H1 (cell line): ENCODE results near the gene PTPRE. TPM values are rescaled to one million over a fixed set of nuclear protein-coding genes. Genes with fewer than 3 reads are reported as not detected.

ENCODE experiments used
- CTCF ChIA-PET: fragments of 300-600 bp; sonication (Branson Sonifier 250); formaldehyde crosslinking; loops from one replicate; lab custom pipeline; 2021; ENCODE audit not compliant: partially characterized antibody; lab: Charles Lee
- POLR2A ChIA-PET: fragments of 300-600 bp; sonication (Branson Sonifier 250); formaldehyde crosslinking; loops from one replicate; lab custom pipeline; 2021; ENCODE audit warnings: inconsistent platforms; ENCODE audit not compliant: partially characterized antibody; lab: Charles Lee
- DNase-seq, 2 experiments: peaks; one replicate each; pipeline versions ENCODE4 v3.0.0 to v3.0.0-alpha.2; 2010 to 2022; ENCODE audit warnings: low spot score in 2 of 2, low read depth in 1 of 2, mixed read lengths in 1 of 2
- FAIRE-seq: peaks from 2 replicates; lab custom pipeline; 2011; peaks lifted over from hg19 to GRCh38; lab: Jason Lieb, UNC
- H2AFZ ChIP-seq: 2 replicates; pipeline ENCODE4 v1.8.1; 2012; ENCODE audit warnings: low read length, inconsistent platforms
- H2AK5ac ChIP-seq: 2 replicates; pipeline ENCODE4 v1.6.1; 2013; ENCODE audit warnings: low read depth, low read length
- H2BK120ac ChIP-seq: replicated peaks from 2 replicates; pipeline ENCODE3; 2013; ENCODE audit warnings: low read depth, low read length, inconsistent platforms
- H2BK12ac ChIP-seq: 2 replicates; pipeline ENCODE4 v1.6.1; 2013; ENCODE audit warnings: low read depth, low read length
- H2BK15ac ChIP-seq: 2 replicates; pipeline ENCODE4 v1.6.1; 2013; ENCODE audit warnings: low read length
- H2BK20ac ChIP-seq: 2 replicates; pipeline ENCODE4 v1.6.1; 2013; ENCODE audit warnings: low read length
- H2BK5ac ChIP-seq: 2 replicates; pipeline ENCODE4 v1.6.1; 2013; ENCODE audit warnings: low read depth, low read length
- H3K14ac ChIP-seq: 2 replicates; pipeline ENCODE4 v1.6.1; 2013; ENCODE audit warnings: inconsistent platforms; ENCODE audit not compliant: insufficient read length
- H3K18ac ChIP-seq: 2 replicates; pipeline ENCODE4 v1.6.1; 2013; ENCODE audit warnings: low read length; ENCODE audit errors: extremely low read depth
- H3K23ac ChIP-seq: 2 replicates; pipeline ENCODE4 v1.6.1; 2013; ENCODE audit warnings: inconsistent platforms; ENCODE audit not compliant: insufficient read length
- H3K23me2 ChIP-seq: 2 replicates; pipeline ENCODE4 v1.6.1; 2013; ENCODE audit warnings: low read depth, low read length
- H3K27ac ChIP-seq: 2 replicates; pipeline ENCODE4 v1.6.1; 2011; ENCODE audit warnings: low read depth, low read length, inconsistent platforms
- H3K27me3 ChIP-seq, 4 experiments: replicated peaks in 1 of 4; 1 replicate in 1 of 4; 2 replicates in 3 of 4; pipeline versions ENCODE4 v1.6.1 to v1.8.1; 2011 to 2013; ENCODE audit warnings: low read length in 3 of 4, mild to moderate bottlenecking in 3 of 4, inconsistent platforms in 2 of 4, mixed read lengths in 2 of 4, moderate library complexity in 1 of 4; ENCODE audit not compliant: control insufficient read depth in 3 of 4, insufficient read depth in 3 of 4; ENCODE audit errors: extremely low read depth in 1 of 4
- H3K36me3 ChIP-seq, 4 experiments: 2 replicates each; pipeline versions ENCODE4 v1.6.1 to v1.8.1; 2011 to 2013; ENCODE audit warnings: mild to moderate bottlenecking in 4 of 4, low read length in 3 of 4, moderate library complexity in 2 of 4, control low read depth in 1 of 4, inconsistent platforms in 1 of 4; ENCODE audit not compliant: insufficient read depth in 4 of 4, control insufficient read depth in 2 of 4
- H3K4ac ChIP-seq: replicated peaks from 2 replicates; pipeline ENCODE3; 2013; ENCODE audit warnings: low read length, low read depth, mixed read lengths, inconsistent platforms; ENCODE audit not compliant: insufficient read length
- H3K4me1 ChIP-seq, 4 experiments: replicated peaks in 1 of 4; 1 replicate in 1 of 4; 2 replicates in 3 of 4; pipeline versions ENCODE4 v1.6.1 to v1.8.1; 2011 to 2013; ENCODE audit warnings: low read length in 3 of 4, inconsistent platforms in 2 of 4, mixed read lengths in 1 of 4; ENCODE audit not compliant: insufficient read depth in 4 of 4, control insufficient read depth in 3 of 4
- H3K4me2 ChIP-seq, 2 experiments: 2 replicates each; pipeline versions ENCODE4 v1.6.1 to v1.8.1; 2011 to 2013; ENCODE audit warnings: low read depth in 2 of 2, low read length in 2 of 2, control low read depth in 1 of 2, inconsistent platforms in 1 of 2, mild to moderate bottlenecking in 1 of 2; ENCODE audit not compliant: insufficient read depth in 1 of 2
- H3K4me3 ChIP-seq, 4 experiments: fragments of 200-600, 300-600 bp in 1 of 4; sonication (generic), shearing (Covaris generic), sonication (Bioruptor Twin) in 1 of 4; 2 replicates each; pipeline versions ENCODE4 v1.5.1 to v1.8.1; 2011 to 2016; ENCODE audit warnings: low read length in 4 of 4, low read depth in 3 of 4, control low read depth in 2 of 4, inconsistent platforms in 2 of 4, mild to moderate bottlenecking in 2 of 4, mixed read lengths in 1 of 4, moderate library complexity in 1 of 4; ENCODE audit not compliant: insufficient read depth in 2 of 4; ENCODE audit errors: extremely low read depth in 1 of 4
- H3K56ac ChIP-seq: replicated peaks from 2 replicates; pipeline ENCODE3; 2013; ENCODE audit warnings: low read depth, mild to moderate bottlenecking, mixed read lengths, low read length, inconsistent platforms; ENCODE audit not compliant: insufficient read length
- H3K79me1 ChIP-seq: 2 replicates; pipeline ENCODE4 v1.6.1; 2013; ENCODE audit warnings: low read depth, low read length, control low read depth
- H3K79me2 ChIP-seq, 2 experiments: 2 replicates each; pipeline versions ENCODE4 v1.6.1 to v1.8.1; 2012 to 2013; ENCODE audit warnings: low read length in 2 of 2, mild to moderate bottlenecking in 2 of 2, inconsistent platforms in 1 of 2; ENCODE audit not compliant: insufficient read depth in 2 of 2, control insufficient read depth in 1 of 2
- H3K9ac ChIP-seq, 4 experiments: replicated peaks in 1 of 4; 1 replicate in 1 of 4; 2 replicates in 3 of 4; pipeline versions ENCODE4 v1.6.1 to v1.8.1; 2011 to 2013; ENCODE audit warnings: low read depth in 3 of 4, low read length in 3 of 4, control low read depth in 2 of 4, mild to moderate bottlenecking in 2 of 4, moderate library complexity in 2 of 4, inconsistent platforms in 1 of 4; ENCODE audit errors: extremely low read depth in 1 of 4
- H3K9me3 ChIP-seq, 2 experiments: 2 replicates each; pipeline versions ENCODE4 v1.6.1 to v1.8.1; 2012 to 2013; ENCODE audit warnings: mild to moderate bottlenecking in 2 of 2, moderate library complexity in 2 of 2, control low read depth in 1 of 2, inconsistent platforms in 1 of 2, low read depth in 1 of 2, low read length in 1 of 2, mixed read lengths in 1 of 2; ENCODE audit not compliant: insufficient read depth in 2 of 2
- H4K20me1 ChIP-seq, 2 experiments: replicated peaks in 1 of 2; 2 replicates each; pipeline versions ENCODE3 to v1.8.1; 2011 to 2013; ENCODE audit warnings: inconsistent platforms in 2 of 2, low read length in 2 of 2, mild to moderate bottlenecking in 1 of 2; ENCODE audit not compliant: insufficient read depth in 2 of 2, control insufficient read depth in 1 of 2
- H4K5ac ChIP-seq: 2 replicates; pipeline ENCODE4 v1.6.1; 2013; ENCODE audit warnings: low read length, low read depth, mixed read lengths, inconsistent platforms; ENCODE audit not compliant: insufficient read length
- H4K8ac ChIP-seq: 2 replicates; pipeline ENCODE4 v1.8.0; 2013; ENCODE audit warnings: mild to moderate bottlenecking, moderate library complexity, low read length, inconsistent platforms; ENCODE audit not compliant: insufficient read depth; ENCODE audit errors: extremely low read depth
- H4K91ac ChIP-seq: replicated peaks from 2 replicates; pipeline ENCODE3; 2013; ENCODE audit warnings: low read length, mixed read lengths, inconsistent platforms; ENCODE audit not compliant: insufficient read length
- MAFK ChIP-seq: IDR thresholded peaks from 2 replicates; pipeline ENCODE4 v1.6.1; 2012; ENCODE audit warnings: low read depth, mild to moderate bottlenecking, improper control_type of control experiment, low read length
- RFX5 ChIP-seq: IDR thresholded peaks from 2 replicates; pipeline ENCODE4 v1.6.1; 2011; ENCODE audit warnings: low read depth, low read length, improper control_type of control experiment, borderline replicate concordance
- WGBS, 2 experiments: shearing (Covaris generic) in 1 of 2; methylation state at CpG; one replicate each; pipeline versions ENCODE4 v1.1.6 to v1.1.7; 2013 to 2015; ENCODE audit warnings: low lambda C conversion rate in 2 of 2, mixed read lengths in 2 of 2, inconsistent platforms in 1 of 2, low coverage in 1 of 2, missing lambda C conversion rate in 1 of 2; ENCODE audit not compliant: insufficient replicate concordance in 2 of 2, insufficient coverage in 1 of 2, insufficient read length in 1 of 2; ENCODE audit errors: extremely low coverage in 1 of 2, missing lambda C conversion rate in 1 of 2; 5-methylcytosine and 5-hydroxymethylcytosine counted together
- polyA plus RNA-seq, 7 experiments: library from polyadenylated mRNA; depleted of rRNA in 3 of 7; stranded (reverse) in 5 of 7; unstranded in 2 of 7; fragments of >200 nt in 5 of 7; fragments of 200-250 nt in 2 of 7; gene quantifications; 1 replicate in 5 of 7; 2 replicates in 1 of 7; 4 replicates in 1 of 7; pipeline versions ENCODE4 v1.2.1 to v1.2.3, GENCODE V29; 2011 to 2013; ENCODE audit warnings: missing spikeins in 2 of 7, mixed read lengths in 2 of 7
- total RNA-seq: library from RNA; stranded (reverse); fragmentation: NEBNext Ultra II Directional; extraction: Animal tissue kit (Norgen Biotek cat#: 25700); gene quantifications from 2 replicates; pipeline ENCODE4 v1.2.1, GENCODE V29; 2021
- TF ChIP-seq, protein P1 (sequence below), 3 experiments: IDR thresholded peaks; 1 replicate in 2 of 3; 2 replicates in 1 of 3; pipeline versions ENCODE4 v1.5.1 to v1.6.1; 2011; ENCODE audit warnings: low read length in 3 of 3, mild to moderate bottlenecking in 3 of 3, inconsistent platforms in 2 of 3, low read depth in 1 of 3, moderate library complexity in 1 of 3; ENCODE audit not compliant: insufficient read depth in 1 of 3; ENCODE audit errors: control extremely low read depth in 1 of 3
- TF ChIP-seq, protein P2 (sequence below): IDR thresholded peaks from 2 replicates; pipeline ENCODE4 v1.6.1; 2012; ENCODE audit warnings: low read length, inconsistent platforms

Gene PTPRE
- total and polyA plus RNA-seq, 2 of the 8 experiments (the other 6 are each of a cell fraction or from before 2014, with no cell fraction given), result 0.33 to 0.54 TPM

DNA sequence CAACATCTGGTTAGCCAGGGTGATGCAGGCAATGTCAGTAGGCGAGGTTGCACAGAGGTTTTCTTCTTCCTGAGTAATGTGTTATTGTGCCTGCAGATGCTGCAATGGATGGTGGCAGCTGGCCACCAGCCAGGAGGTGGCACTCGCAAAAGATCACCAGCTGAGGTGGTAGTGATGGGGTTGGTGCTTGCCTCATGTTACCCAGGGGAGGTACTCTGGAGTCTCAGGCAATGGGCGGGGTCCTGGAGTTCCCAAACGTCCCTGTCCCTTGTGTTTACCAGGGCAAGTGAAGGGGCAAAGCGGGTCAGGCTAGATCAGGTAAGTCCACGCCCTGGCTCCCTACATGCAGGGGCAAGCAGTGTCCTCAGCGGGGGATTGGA is 35.3 kb upstream of the PTPRE start:
- ChIA-PET POLR2A (no interaction called here), CTCF (interaction anchor here (0.8 kb wide), 2 partner anchors 46 to 164 kb away, joined by 3 read pairs; no protein-coding TSS in a partner anchor)
- Histone ChIP-seq H3K56ac (no peak overlapping the region), H3K9me3 (no peaks in the 10 kb centered on the region; a peak in 2 of 4 replicates), H3K4me3 (no peak overlapping the region), H4K20me1 (no peaks in the 10 kb centered on the region), H4K91ac (no peak overlapping the region), H2BK15ac (0 out of 2 replicates have a peak overlapping the region, but pooled peaks have one; percentile 29), H2BK5ac (no peak overlapping the region), H3K23me2 (no peaks in the 10 kb centered on the region; the same call in 1 of the 2 replicates), H3K4ac (no peak overlapping the region), H4K5ac (no peak overlapping the region), H3K36me3 (no peaks in the 10 kb centered on the region), H3K4me1 (no peaks in the 10 kb centered on the region), H2BK120ac (no peak overlapping the region), H3K18ac (no peak overlapping the region), H3K79me1 (no peaks in the 10 kb centered on the region), H4K8ac (no peak overlapping the region), H2BK12ac (no peak overlapping the region), H3K27me3 (no peaks in the 10 kb centered on the region; a peak in 1 of 7 replicates), H3K14ac (no peak overlapping the region), H3K27ac (no peak overlapping the region), H2BK20ac (no peak overlapping the region), H3K23ac (no peak overlapping the region), H3K79me2 (no peaks in the 10 kb centered on the region), H3K9ac (no peak overlapping the region), H3K4me2 (no peak overlapping the region), H2AFZ (0 out of 2 replicates have a peak overlapping the region, but pooled peaks have one; percentile 27), H2AK5ac (no peak overlapping the region)
- FAIRE-seq, result no peak
- WGBS, 2 experiments, result 88% methylated on average over 7 of the region's 7 CpGs; no CpG with 5 or more reads in 1 of the 2 experiments
- DNase-seq, result no peak
- TF ChIP-seq RFX5 (no peak), MAFK (no peak)
- TF ChIP-seq, protein P1, sequence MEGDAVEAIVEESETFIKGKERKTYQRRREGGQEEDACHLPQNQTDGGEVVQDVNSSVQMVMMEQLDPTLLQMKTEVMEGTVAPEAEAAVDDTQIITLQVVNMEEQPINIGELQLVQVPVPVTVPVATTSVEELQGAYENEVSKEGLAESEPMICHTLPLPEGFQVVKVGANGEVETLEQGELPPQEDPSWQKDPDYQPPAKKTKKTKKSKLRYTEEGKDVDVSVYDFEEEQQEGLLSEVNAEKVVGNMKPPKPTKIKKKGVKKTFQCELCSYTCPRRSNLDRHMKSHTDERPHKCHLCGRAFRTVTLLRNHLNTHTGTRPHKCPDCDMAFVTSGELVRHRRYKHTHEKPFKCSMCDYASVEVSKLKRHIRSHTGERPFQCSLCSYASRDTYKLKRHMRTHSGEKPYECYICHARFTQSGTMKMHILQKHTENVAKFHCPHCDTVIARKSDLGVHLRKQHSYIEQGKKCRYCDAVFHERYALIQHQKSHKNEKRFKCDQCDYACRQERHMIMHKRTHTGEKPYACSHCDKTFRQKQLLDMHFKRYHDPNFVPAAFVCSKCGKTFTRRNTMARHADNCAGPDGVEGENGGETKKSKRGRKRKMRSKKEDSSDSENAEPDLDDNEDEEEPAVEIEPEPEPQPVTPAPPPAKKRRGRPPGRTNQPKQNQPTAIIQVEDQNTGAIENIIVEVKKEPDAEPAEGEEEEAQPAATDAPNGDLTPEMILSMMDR (IDR thresholded peaks at IDR 0.05; ENCODE audit: control extremely low read depth in 1 of 3, insufficient read depth in 1 of 3, low read depth in 1 of 3, low read length in 3 of 3), result no peak
- TF ChIP-seq, protein P2, sequence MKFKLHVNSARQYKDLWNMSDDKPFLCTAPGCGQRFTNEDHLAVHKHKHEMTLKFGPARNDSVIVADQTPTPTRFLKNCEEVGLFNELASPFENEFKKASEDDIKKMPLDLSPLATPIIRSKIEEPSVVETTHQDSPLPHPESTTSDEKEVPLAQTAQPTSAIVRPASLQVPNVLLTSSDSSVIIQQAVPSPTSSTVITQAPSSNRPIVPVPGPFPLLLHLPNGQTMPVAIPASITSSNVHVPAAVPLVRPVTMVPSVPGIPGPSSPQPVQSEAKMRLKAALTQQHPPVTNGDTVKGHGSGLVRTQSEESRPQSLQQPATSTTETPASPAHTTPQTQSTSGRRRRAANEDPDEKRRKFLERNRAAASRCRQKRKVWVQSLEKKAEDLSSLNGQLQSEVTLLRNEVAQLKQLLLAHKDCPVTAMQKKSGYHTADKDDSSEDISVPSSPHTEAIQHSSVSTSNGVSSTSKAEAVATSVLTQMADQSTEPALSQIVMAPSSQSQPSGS, result no peak
